GM18499 (cell line): Measurements from ENCODE around the gene ADAM10.

Source experiments
- ATAC-seq: cut with Tn5 transposase; IDR thresholded peaks from one replicate; pipeline ENCODE4 v1.9.1; 2021; ENCODE audit warnings: moderate number of reproducible peaks; ENCODE audit not compliant: insufficient read depth, unreplicated experiment

ADAM10 gene

DNA sequence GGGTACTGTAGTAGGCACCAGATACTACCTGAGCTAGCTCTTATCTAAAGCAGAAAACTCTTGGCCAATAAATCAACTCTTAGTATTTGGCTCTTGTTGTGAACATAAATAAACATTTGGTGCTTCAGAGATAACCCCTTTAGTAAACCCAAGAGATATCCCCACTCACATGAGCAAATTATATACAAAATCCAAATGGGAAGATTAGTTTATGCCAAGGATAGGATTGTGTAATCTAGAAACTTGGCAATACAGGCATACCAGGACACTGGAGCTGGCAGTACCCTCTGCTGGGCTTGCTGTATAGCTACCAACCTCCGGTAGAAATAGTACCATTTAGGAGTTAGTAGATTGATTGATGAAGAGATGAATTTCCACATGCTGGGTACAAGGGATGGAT, 190.7 kb downstream of the ADAM10 start:
- no peak for ATAC-seq

- ATAC-seq: no peak
Observed at GRCh38 chr15:58556541-58556940, 193.0 kb downstream of the ADAM10 start.

GRCh38 chr15:58556028-58556361, 193.5 kb downstream of the ADAM10 start:
- ATAC-seq: no peak

DNA sequence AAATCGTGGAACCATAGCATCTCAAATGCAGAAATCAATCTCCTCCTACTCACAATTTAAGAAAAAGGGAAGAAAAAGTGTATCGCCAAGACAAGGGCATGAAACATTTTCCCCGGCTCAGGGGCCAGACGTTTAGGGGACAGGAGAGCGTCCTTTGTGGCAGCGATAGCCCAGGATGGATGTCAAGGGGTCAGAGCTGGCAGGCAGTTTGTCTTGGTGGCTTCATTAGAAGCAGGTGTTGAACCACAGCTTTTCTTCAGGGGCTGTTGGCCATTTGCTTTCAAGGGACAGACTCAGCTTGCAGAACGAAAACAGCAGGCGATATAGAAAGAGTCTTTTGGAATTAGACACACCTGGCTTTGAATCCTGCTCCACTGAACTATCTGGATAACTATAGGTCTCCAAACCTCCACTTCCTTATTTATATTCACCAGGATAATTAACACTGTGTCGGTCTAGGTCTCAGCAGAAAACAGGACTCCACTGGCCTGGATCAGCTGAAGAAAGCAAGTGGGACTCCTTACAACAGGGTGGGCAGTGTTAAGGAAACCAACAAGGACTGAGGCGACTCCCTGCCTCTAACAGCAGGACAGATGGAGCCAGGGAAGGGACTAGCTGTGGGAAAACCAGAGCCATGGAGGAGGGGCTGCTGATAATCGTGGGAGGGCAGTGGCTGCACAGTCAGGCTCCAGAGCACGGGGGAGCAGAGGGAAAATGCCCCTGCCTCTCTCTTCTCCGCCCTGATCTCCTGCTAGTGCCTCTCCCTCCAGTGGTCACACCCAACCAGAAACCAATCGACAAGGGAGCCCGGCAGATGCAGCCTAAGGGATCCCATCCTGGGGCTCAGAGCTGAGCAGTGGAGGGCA, 194.1 kb downstream of the ADAM10 start:
- ATAC-seq: no peak

DNA sequence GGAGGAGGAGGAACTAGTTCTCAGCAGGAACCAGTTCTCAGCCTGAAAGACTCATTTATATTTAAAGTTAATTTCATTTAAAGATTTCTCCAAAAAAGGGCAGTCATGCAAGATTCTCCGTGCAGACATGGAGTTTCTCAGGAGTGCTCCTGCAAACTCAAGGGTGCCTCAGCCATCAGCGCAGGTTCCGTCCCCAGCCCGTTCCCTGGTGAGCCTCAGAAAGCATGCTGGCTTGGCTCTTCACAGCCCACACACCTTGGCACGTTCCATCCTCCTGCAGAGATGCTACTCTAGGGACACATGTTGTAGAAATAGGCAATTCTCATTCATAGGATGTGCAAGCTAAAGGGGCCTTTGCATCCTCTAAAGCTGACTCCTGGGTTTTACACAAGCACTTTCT, 194.7 kb downstream of the ADAM10 start:
- no peak for ATAC-seq

GRCh38 chr15:58553365-58553918, 196.1 kb downstream of the ADAM10 start:
- ATAC-seq: no peak

DNA sequence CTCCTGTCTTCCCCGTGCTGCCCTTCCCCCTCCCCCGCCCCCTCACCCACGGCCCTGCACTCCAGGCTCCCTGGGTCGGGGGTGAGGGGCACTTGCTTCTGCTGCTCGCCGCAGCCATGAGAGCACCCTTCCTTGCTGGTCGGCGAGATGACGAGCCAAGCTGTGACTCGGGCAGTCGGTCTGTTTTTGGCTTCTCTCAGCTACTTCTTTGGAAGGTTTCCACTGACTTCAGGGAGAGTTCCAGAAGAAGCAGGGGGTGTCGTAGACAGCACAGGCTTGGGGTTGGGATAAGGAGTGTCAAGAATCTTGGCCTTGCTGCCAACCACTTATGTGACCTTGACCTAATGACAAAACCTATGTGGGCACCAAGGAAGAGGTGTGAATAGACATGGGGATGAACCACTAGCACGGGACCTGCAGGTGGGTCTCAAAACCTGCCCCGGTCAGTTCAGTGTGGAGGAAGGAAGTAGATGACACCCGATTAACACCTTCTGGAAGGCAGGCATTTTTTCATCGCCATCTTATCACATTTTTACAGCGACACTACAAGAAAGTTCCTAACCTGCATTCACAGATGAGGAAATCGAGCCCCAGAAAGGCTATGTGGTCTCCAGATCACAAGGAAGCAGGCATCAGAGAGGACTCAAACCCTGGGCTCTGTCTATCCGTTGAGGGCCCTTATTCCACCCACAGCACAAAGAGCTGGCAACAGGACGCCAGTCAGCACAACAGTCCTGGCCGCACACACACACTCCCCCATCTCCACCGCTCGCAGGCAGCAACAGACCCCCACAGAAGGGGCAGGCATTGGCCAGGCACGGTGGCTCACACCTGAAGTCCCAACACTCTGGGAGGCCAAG, 196.8 kb downstream of the ADAM10 start:
- ATAC-seq: no peak

- ATAC-seq: no peak
Observed at GRCh38 chr15:58551764-58552504, 197.6 kb downstream of the ADAM10 start.

DNA sequence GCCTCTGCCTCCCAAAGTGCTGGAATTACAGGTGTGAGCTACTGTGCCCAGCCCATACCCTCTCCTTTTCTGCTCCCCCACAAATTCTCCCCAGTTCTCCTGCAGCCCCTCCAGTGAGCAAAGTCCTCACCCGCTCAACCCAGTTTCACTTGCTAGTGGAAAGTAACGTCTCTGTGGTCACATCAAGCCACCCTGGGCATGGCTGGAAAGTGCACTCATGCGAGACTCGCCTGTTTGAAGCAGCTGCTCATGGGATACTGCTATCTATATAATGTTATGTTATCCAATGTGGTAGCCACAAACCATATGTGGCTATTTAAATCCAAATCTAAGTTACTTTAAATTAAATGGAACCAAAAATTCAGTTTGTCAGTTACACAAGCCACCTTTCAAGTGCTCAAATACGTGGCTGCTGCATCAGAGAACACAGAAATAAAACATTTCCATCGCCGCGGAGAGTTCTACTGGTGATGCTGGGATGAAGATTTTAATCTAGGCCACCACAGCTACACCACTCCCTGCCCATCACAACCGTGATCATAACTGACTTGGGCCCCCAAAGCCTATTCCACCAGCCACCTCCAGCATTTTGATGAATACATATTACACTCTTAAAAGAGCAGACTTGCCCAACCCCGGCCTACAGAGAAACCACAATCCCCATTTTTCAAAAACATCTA, 198.3 kb downstream of the ADAM10 start:
- no peak for ATAC-seq

DNA sequence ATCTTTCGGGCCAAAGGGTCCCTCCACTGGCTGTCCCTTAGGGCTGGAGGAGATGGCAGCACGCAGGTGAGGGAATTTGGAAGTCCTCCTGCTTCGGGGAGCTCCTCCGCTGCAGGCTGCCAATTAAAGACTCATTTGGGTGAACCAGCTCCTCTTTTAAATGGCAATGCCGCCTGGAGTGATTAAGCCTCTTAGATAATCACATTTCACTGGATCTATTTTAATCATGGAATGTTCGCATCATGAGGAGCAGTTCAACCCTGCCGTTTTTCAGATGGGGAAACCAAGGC, 199.8 kb downstream of the ADAM10 start:
- ATAC-seq: no peak

DNA sequence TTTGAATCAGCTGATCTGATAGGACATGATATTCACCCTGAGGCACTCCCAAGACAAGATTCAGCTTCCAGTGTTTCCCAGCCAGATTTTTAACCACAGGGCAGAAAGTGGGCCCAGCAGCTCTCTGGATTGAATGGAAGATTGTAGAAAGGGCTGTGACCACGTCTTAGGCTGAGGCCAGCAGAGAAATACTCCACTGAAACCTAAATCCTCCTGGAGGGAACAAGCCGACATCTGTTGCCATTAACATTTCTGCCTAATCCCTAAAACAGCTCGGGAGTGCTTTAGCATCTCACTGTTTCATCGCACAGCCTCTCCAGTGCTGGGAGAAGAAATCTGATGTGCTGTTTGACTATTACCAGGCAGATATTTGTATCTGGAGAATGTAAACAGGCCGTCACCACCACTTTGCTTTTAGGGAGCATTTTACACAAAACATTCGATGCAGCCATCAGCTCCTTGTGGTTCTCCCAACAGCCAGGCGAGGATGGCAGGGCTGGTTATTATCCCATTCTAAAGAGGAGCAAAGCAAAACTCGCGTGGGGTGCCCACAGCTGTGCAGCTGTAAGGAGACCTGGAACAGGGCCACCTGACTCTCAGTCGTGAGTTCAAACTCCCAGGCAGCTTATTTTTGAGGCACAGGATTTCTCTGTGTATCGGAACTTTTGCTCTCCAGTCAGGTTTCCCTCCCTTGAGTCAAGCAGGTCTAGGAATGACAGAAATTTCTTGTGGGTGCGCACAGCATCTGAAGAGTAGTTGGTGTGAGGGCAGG, 200.3 kb downstream of the ADAM10 start:
- no peak for ATAC-seq

DNA sequence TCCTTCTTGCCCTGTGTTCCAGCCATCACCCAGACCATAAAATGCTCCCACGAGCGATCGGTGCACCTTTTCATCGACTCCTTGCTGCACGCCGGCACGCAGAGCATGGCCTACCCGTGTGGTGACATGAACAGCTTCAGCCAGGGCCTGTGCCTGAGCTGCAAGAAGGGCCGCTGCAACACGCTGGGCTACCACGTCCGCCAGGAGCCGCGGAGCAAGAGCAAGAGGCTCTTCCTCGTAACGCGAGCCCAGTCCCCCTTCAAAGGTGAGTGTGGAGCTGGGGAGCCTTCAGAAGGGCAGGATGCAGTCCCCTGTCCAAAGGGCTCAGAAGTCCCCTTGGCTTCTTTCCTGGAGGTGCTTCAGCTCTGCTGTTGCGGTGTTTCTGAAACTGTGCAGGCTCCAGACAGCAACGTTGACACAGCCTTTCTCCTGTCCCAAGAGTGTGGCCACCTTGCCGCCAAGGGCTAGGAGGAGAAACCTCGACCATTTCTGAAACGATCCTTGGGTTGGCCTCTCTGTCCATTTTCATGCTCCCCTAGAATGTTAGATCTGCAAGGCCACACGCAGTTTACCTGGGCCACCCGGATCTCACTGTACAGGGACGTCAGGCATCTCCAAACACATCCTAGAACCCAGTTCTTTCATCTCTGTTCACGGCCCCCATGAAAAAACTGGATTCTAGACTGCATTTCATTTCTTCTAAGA, 201.0 kb downstream of the ADAM10 start:
- no peak for ATAC-seq

DNA sequence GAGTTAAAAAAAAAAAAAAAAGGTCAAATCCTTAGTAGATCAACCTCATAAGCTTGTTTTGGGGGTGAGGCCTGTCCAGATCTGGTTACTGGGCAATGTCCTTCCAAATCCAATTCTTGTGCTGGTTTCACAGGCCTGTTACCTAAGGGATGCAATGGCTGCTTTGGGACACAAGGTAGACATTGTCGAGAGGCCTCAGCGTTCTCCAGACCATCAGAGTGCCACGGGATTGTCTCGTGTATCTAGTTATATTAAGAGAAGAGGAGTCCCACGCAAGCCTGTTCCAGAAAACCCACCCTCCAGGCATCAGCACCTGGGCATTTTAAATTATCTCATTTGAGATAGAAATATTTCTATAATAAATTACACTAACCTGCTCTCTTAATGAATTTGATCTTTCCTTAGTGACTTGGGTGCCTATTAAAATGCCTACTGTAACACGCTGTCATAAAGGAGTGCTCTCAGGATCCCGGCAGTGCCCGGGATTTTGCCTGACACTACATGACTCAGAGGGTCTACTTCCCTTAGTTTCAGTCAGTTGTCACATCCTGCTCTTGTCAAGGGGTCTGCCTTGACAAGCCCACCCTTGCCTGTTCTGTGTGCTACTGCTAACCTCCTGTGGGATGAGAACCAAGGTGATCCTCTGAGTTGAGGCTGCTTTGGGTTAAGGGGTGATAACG, 201.7 kb downstream of the ADAM10 start:
- no peak for ATAC-seq

DNA sequence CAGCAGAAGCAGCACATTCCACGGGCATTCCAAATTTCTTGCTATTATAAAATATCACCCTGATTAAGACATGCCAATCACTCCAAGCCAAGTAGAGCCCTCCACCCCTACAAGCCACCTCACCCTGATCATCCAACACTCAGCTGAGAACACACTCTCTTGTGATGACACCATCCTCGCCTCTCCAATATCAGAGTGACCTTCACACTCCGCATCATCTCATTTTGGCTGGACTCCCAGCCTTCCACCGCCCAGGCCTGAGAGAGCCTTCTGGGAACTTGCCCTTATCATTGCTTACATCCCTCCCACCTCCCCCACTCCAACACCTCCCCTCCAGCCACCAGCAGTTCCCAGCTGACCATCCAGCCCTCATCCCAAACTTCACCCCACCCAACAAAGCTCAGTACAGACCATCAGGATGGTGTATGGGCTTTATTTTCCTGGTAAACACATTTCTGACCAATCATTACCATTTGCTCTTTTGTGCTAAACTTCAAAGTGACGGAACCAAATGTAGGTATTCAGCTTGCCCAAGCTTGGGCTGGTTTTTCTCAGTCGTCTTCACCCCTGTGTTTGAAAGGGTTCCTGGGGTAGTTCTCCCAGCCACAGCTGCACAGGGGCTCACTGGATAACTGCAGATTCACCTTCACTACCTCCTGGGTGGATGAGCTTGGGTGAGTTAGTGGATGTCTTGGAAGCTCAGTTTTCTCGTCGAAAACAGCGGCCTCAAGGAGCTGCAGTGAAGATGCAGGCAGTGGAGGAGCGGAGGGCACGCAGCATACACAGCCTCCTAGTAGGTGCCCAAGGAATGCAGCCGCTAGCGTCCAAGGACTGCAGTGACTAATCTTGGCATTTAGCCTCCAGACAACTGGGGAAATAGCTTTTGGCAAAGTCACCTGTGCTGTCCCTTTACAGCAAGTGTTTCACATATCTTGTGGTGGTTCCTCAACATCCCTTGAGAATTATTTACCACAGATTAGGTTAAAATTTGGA, 202.6 kb downstream of the ADAM10 start:
- ATAC-seq: no peak

DNA sequence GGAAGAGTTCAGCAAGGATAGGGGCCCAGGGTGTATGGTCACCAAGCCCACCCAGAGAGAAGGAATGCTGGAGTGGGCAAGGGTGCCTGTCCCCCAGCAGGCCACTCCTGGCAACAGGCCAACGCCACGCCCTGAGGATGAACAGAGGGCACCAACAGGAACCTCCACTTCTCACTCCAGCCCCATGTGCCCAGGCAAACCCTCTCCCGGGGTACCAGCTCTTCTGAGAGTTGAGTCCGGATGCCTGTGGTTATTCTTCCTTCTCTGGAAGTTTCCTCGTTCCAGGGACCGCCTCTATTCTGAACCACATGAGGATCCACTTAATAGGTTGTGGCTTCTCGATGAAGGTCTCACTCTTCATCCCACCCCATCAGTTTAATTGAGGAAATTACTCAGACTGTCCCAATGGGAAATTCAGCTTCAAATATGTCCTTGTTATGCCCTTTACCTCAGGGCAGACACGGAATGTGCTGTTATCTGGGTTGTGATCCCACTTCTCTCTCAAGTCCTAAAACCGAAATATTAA, 203.4 kb downstream of the ADAM10 start:
- no peak for ATAC-seq

DNA sequence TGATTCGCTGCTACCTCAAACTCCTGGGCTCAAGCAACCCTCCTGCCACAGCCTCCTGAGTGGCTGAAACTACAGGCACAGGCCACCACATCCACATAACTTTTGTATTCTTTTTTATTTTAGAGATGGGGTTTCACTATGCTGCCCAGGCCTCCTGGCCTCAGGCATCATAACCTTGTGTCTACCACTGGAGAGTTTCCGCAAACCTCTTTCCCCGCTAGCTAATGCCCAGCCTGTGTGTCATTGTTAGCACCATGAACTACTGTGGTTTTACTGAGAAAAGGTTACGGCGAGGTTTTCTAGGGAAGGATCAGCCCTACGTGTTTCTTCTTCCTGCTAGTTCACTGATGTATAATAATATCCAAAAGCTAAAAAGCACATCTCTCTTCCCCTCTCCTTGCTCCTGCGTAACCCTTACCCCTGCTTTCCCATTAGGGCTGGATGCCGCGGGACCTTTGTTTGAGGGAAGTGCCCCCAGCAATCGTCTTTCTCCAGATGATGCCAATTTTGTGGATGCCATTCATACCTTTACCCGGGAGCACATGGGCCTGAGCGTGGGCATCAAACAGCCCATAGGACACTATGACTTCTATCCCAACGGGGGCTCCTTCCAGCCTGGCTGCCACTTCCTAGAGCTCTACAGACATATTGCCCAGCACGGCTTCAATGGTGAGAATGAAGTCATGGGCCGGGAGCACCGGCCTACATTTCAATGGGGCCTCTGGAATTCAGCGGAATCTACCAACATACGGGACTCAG, 204.0 kb downstream of the ADAM10 start:
- ATAC-seq: no peak
